ENCODE results near the gene PLCB4. TPM values are rescaled to one million over a fixed set of nuclear protein-coding genes. Genes with fewer than 3 reads are reported as not detected.

Gene PLCB4
- total and polyA plus RNA-seq, 8 donors, result 6.2 to 15.3 (median 9.4) TPM

DNA sequence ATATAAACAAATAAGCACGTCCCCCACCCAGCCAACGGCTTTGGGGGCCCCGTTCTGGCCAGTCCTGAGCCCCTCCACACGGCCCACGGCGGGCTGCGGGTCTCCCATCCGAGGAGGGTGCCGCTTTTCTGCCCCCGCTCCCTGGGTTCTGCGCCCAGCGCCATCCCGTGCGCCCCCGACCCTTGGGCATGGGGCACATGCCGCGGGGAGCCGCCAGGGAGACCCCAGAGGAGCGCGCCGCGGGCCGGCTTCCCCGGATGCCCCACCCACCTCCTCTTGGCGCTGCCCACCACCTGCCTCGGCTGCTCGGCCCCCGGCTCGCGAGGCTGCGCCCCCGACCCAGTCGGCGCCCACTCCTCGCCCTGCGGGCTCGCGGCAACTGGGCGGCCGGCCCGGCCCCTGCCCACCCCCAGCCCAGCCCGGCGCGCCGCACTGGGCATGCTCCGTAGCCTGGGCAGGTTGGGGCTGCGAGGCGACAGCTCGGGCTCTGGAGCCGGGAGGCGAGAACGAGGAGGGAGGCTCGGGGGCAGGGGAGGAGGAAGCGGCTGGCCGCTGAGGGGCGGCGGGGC lies 570 bp upstream of the PLCB4 start:
- peak overlapping the region; percentile 51 to 56 for H3K4me3 ChIP-seq
- TF ChIP-seq, protein P1, sequence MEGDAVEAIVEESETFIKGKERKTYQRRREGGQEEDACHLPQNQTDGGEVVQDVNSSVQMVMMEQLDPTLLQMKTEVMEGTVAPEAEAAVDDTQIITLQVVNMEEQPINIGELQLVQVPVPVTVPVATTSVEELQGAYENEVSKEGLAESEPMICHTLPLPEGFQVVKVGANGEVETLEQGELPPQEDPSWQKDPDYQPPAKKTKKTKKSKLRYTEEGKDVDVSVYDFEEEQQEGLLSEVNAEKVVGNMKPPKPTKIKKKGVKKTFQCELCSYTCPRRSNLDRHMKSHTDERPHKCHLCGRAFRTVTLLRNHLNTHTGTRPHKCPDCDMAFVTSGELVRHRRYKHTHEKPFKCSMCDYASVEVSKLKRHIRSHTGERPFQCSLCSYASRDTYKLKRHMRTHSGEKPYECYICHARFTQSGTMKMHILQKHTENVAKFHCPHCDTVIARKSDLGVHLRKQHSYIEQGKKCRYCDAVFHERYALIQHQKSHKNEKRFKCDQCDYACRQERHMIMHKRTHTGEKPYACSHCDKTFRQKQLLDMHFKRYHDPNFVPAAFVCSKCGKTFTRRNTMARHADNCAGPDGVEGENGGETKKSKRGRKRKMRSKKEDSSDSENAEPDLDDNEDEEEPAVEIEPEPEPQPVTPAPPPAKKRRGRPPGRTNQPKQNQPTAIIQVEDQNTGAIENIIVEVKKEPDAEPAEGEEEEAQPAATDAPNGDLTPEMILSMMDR (IDR thresholded peaks at IDR 0.05), result no peak
- intact Hi-C loops (cut with DNase I), result loop anchor here in 1 of 2 donors (10.0 kb wide), 1 partner anchor 214 kb away; no protein-coding TSS in a partner anchor
- H3K36me3 ChIP-seq, result no peaks in the 10 kb centered on the region
- H3K4me1 ChIP-seq, result peaks cover 0 to 19% of the 10 kb centered on the region in 2 donors
- ATAC-seq (peak; percentile 54), DNase-seq (peak in 3 of 4 donors; percentile 44 to 78 (median 63))
- H3K27ac ChIP-seq, result peak overlapping the region; percentile 78 to 88
- peaks cover 0 to 34% of the 10 kb centered on the region in 2 donors for H3K27me3 ChIP-seq
- no peaks in the 10 kb centered on the region for H3K9me3 ChIP-seq

DNA sequence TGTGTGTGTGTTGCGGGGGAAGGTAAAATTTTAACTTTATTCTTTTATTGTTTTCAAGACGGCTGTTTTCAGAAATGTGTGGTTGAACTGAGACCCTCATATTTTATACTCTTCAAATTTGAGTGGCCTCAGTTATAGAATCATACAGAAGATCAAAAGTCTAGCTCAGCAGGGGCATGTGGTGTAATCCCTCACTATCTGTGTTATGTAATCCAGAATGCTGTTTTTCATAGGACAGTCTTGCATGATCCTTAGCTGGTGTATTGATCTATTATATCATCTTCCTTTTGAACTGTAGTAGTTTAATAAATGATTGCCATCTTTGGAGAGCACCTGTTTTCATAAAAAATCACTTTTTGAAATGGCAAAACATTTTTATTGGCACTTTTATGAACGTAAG lies 1.4 kb downstream of the PLCB4 start:
- peaks cover 0 to 34% of the 10 kb centered on the region in 2 donors for H3K27me3 ChIP-seq
- no peak for DNase-seq
- H3K36me3 ChIP-seq, result no peaks in the 10 kb centered on the region
- TF ChIP-seq, protein P1 (IDR thresholded peaks at IDR 0.05), result no peak
- H3K4me1 ChIP-seq, result peaks cover 0 to 19% of the 10 kb centered on the region in 2 donors
- H3K27ac ChIP-seq, result no peak overlapping the region
- ATAC-seq, result no peak
- intact Hi-C loops (cut with DNase I), result no loop called here
- no peak overlapping the region for H3K4me3 ChIP-seq
- no peaks in the 10 kb centered on the region for H3K9me3 ChIP-seq

DNA sequence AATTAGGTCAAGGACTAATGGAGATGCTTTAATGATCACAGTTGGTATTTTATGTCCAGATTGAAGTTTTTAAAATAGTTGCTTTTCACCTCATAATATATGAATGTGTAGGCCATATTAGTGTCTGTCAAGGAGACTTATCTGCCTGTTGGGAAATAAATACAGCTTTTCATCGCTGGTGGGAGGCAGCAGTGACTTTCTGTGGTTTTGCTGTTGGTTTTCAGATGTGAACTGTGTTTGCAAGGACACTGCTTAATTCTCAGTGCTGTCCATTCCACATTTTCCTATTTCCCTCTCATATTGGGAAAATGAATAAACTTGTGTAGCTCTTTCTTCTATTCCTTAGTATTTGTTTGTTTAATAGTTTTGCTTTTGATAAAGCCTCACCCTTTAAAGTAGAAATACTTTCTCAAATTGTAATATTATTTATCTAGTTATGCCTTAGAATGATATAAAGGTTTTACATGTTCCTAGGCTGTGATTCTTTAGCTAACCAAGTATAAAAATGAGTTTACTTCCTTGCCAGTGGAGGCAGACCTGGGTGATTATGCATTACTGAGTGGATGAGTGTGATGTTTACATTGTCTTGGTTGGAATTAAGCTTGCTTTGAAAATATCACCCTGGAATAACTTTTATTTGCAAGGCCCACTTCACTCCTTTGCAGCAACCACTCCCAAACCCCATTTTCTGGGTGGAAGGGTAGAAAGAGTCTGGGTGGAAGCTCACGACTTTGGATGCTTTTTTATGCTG lies 3.3 kb downstream of the PLCB4 start:
- DNase-seq, result no peak
- H3K36me3 ChIP-seq, result no peaks in the 10 kb centered on the region
- no peak for ATAC-seq
- peaks cover 0 to 19% of the 10 kb centered on the region in 2 donors for H3K4me1 ChIP-seq
- TF ChIP-seq, protein P1 (IDR thresholded peaks at IDR 0.05), result no peak
- peaks cover 0 to 33% of the 10 kb centered on the region in 2 donors for H3K27me3 ChIP-seq
- H3K9me3 ChIP-seq, result no peaks in the 10 kb centered on the region
- H3K4me3 ChIP-seq, result no peak overlapping the region
- intact Hi-C loops (cut with DNase I), result no loop called here
- no peak overlapping the region for H3K27ac ChIP-seq

DNA sequence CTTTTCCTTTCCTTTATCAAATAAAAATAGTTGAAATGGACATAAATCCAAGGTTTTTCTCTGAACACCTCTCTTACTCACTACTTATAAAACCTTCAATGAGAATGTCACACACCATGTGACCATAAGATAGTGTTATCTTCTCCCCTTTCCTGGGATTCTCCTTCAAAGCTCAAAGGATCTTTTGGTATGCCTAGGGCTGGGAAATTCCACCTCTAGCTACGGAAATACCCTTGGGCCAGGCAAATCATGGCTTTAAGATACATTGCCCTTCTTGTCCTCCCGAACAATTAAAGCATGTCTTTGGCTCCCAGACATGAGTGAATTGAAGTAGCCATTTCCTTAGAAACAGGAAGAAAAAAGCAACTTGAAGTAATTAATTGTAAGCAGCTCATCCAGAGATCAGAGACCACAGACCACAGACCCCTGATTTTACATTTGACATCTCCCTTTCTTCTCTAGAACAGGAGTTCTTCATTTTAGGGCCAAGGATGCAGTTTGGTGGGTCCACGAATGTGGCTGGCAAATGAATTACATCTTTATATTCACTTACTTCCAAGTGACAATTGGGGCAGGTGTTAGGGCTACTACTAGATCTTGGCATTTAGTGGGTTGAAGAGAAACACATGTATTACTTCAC lies 4.1 kb downstream of the PLCB4 start:
- intact Hi-C loops (cut with DNase I), result no loop called here
- Histone ChIP-seq H3K27me3 (peaks cover 0 to 25% of the 10 kb centered on the region in 2 donors), H3K36me3 (no peaks in the 10 kb centered on the region)

More for the DNA sequence above, 4.1 kb downstream of the PLCB4 start:
- Histone ChIP-seq H3K4me3 (no peak overlapping the region), H3K27ac (no peak overlapping the region), H3K4me1 (peaks cover 0 to 19% of the 10 kb centered on the region in 2 donors), H3K9me3 (no peaks in the 10 kb centered on the region)
- TF ChIP-seq, protein P1 (IDR thresholded peaks at IDR 0.05), result no peak
- ATAC-seq (no peak), DNase-seq (no peak)
